ENCODE measurements around the gene MXD3.
"Not testable (repeated sequence)": the region's sequence is repeated elsewhere in the genome, so short reads cannot be mapped to it uniquely, and the experiment has no call there.

Gene MXD3

DNA sequence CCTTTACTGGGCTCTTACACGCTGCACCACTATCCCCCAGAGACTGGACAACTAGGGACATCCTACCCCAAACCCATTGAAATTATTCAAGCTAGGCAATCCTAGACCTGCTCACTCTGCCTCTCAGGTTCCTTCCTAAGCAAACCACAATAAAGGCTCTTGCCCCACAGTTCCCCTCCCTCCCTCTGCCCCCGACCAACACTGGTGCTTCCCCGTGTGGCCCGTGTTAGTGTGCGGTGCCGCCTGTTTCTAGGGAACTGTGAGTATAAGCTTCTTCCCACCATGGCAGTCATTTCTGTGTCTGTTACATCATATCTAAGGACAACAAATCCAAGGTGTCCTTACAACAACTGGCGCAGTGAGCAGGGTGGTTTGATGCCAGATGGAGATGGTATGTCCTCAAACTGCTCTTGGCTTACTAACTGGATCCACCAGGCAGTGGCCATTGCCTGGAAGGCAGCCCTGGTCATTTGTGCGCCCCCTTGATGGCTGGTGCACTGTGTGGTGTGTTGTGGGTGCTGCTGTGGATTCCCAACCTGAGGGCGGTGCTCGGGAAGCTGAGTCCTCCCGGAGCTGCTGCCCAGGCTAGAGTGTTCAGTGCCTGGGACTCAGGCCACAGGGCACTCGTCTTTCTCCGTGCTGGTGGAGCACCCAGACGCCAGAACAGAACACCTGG, 8.4 kb upstream of the MXD3 start:
- no peak for DNase-seq

DNA sequence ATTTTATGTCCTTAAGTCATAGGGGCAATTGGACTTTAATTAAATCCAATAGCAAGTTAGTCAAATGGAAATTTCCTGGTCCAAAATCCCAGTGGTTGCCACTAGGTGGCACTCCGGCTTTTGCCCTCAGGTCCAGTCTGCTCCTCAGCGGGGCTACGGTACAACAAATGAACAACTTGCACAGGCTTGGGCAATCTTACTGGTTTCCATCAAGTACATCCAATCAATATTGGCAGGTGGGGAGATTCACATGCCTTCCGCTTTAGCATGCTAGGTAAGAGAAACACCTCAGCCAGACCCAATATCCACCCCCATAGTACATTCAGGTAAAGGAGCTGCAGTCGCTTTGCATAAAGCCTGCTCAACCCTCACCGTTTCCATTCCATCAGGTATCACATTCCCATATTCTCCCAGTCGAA, 6.3 kb upstream of the MXD3 start:
- DNase-seq = peak; percentile 82

DNA sequence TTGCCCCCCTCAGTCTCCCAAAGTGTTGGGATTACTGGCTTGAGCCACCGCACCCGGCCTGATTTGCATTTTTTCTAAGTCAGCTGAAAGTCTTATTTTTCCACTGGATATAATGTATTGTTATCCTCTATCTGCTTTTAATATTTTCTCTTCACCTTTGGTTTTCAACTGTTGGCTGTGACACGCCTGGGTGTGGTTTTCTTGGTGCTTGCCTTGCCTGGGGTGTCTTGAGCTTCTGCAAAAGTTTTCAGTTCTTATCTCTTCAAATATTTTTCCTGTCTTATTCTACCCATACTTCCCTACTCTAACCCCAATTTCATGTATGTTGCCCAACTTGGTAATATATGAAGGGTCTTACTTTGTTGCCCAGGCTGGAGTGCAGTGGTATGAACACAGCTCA, 4.3 kb upstream of the MXD3 start:
- DNase-seq = no peak

DNA sequence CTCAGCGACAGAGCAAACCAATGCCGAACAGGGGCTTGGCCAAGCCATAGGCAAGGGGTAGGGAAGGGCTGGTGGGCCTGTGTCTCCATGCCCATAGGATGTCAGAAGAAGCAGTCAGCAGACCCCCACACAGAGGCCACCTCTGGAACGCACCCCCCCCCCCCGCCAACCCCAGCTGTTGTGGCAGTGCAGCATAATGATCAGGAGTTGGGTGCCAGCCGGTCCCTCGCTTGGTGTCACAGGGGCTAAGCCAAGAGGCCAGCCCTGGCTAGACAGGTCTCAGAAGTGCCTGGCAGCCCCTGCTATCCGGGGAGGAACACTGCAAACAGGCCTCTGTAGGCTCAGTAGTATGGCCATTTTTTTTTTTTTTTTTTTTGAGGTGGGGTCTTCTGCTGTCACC, 3.7 kb upstream of the MXD3 start:
- no peak for DNase-seq

DNA sequence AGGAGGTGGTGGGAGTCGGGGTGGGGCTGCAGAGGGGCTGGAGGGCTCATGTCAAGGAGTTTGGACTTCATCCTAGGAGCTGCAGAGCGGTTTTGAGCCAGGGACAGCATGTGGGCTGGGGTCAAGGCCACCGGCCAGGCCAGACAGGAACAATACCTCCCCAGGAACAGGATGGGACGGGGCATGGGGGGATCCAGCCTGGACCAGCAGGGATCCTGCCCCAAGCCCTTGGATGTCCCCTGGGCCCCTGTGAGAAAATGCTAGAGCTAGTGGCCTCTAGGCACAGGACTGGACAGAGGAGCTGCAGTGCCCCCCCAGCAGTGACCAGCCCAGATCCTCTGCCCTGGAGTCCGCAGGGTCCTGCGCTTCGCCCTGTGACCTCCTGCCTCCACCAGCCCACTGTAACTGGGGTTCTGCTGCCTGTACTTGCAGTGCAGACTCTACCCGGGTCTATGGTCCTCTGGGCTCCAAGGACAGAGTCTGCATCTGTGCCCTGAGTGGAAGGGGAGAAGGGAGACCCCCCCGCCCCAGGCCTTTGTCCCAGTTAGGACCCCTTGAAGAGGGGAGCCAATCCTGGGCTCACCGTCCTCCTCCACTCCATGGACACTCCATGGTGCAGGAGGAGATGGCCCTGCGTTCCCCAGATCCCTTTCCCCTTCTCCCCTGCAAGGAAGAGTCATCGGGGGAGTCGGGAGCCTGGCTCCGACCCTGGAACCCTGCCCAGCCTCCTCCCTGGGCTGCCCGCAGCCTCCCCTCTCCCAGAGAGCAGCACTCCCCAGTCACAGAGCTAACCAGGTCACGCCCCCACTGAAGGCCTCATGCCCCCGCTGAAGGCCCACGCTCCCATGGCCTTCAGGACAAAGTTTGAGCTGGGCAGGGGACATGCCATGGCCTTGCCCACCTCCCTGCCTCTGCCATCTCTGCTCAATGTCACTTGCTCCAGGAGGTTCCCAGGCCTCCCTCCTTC, 3.0 kb upstream of the MXD3 start:
- no peak for DNase-seq

- DNase-seq = no peak
Observed at GRCh38 chr5:177313561-177314259, 2.0 kb upstream of the MXD3 start.

DNA sequence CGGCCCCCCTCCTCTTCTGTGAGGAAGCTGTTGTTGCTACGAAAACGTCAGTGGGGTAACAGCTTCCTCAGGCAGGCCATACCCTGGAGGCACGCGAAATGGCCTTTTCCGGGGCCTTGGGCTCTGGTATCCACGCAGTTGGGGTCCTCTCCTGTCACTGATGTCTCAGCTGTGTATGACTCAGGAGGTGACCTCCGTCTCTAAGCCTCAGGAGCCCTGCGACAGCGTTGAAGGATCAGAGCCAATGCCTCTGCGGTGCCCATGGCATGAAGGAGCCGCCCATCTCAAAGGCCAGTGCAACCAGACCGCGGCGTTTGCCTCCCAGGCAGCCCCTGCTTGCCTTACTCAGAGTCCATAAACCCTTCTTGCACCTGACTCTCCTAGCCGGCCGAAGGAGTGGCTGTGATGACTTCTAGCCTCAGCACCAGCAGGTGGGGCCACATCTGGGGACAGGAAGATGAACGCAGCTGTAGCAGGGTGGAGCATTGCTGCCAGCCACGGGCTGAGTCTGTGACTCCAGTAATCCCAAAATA, 1.0 kb upstream of the MXD3 start:
- peak; percentile 78 for DNase-seq

GRCh38 chr5:177311392-177311722, 341 bp downstream of the MXD3 start:
- DNase-seq = no peak

DNA sequence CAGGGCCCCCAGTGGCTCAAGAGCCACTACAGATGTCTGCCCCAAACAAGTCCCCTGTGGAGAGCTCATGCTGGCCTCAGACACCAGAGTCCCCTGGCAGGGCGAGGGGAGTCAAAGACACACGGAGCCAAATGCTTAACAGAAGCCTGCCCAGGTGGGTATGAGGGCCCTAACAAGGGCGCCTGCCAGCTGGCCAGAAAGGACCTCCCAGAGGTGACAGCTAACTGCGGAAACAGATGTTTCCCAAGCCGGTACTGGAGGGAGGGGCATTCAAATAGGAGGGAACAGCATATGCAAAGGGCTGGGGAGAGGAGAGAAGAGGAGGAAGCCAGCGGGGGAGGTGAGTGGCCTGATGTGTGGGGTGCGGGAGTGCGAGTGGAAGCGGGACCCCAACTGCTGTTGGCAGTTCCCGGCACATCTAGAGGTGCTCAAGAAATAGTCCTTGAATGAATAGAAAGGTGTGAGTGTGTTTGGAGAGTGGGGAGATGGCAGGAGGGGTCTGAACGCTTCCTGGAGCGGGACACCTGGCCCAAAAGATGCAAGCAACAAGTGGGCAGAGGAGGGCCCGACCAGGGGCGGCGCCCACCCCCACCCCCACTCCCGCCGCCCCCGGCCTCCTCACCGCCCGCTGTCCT, 824 bp downstream of the MXD3 start:
- DNase-seq = peak; percentile 65

DNA sequence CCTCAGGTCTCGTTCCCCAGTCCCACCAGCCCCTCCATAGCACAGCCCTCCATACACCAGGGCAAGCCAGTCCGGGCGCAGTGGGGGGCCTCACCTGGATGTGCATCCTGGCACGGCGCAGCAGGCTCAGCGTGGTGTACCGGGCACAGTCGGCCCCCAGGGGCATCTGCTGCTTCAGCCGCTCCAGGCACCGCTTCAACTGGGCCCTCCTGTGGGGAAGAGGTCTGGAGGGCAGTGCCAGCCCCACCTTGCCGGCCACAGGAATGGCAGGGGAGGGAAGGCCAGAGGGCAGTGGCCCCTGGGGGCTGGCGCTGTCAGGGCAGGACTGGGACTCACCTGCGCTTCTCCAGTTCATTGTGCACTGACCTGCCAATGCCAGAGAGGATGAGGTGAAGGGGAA, 1.4 kb downstream of the MXD3 start:
- no peak for DNase-seq

DNA sequence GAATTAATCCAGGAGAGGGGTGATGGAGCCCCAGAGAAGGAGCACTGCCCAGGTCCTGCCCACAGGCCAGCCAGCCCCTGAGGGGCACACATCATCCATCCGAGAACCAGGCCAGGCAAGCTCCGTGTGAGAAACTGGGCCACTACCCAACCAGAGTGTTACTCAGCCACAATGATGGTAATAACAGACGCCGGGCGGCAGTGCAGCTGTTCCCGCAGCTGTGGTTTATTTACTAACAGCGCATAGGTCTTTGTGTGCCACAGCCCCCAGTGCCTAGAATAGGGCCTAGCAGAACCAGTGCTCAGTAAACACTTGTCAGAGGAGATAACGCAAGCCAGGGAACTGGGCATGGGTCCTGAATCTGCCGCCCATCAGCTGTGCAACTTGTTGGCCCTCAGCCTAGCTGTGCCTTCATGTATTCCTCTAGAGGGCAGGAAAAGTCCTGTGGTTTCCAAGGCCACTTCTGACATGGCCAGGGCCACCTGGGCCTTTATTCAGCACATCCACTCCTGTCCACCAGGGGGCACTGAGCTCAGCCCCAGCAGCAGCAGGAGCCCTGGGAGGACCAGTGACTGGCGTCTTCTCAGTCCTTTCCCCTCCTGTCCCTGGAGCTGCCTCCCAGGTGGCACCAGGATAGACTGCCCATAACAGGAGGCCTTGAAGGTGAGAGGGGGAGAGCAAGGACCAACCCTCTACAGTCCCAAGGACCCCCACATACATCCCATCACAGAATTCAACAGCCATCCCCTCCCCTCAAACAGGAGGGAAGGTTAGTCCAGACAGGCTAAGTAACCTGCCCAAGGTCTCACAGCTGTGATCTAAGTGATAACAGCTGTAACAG, 2.1 kb downstream of the MXD3 start:
- peak; percentile 83 for DNase-seq

DNA sequence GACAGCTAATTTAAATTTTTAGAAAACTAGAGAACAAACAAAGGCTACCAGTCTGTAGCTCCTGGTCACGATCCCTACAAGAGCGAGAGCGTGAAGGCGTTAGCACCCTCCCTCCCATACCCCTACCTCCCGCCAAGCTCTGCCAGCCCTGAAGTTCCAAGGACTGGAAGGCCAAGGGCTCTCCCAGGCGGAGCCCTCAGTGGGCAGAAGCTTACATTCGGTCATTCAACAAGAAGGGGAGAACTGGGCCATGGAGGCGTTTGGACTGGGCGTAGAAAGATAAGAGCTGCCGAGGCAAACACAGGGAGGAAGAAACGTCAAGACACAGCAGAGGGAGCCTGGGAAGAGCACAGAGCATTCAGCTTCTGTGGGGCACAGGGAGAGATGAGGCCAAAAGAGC, 3.0 kb downstream of the MXD3 start:
- DNase-seq = no peak

- no peak for DNase-seq
Observed at GRCh38 chr5:177307544-177308363, 3.9 kb downstream of the MXD3 start.

DNA sequence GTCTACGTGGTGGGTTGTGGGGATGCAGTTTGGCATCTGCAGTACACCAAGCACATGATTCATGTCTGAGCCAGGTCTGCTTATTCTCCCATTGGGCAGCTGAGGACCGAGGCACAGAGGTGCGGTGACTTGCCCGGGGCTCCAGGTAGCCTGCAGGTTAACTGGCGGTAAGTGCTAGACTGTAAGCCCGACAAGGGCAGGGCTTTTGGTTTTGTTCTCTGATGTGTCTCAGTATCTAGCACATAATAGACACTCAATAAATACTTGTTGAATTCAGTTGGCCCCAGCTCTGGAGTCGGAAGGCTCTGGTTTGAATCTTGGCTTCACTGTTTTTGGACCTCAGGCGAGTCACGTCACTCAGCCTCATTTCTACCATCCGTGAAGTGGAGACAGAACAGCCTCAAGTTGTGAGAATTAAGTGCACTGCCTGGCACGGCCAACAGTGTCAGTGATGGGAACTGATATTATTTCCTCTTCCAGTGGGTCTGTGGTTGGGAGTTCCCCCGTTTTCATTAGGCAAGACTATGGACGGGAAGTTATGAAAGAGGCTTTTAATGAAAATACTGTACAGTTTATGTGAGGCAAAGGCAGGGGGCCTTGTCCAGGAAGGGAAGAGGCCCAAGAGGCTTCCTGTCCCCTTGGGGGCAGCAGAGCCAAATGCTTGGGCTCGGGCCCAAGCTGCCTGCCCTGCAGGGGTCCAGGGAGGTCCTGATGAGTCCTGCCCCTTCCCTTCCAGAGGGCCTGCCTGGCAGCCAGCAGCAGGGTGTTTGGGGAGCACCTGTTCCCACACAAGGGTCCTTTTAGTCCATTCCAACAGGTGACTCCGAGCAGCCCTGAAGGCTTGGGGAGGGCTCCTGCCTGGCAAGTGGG, 4.8 kb downstream of the MXD3 start:
- peak; percentile 52 for DNase-seq

- not testable (repeated sequence) for DNase-seq
Observed at GRCh38 chr5:177306103-177306640, 5.5 kb downstream of the MXD3 start.

- DNase-seq = peak; percentile 47
Observed at GRCh38 chr5:177304392-177305119, 7.1 kb downstream of the MXD3 start.

GRCh38 chr5:177303925-177304391, 7.7 kb downstream of the MXD3 start:
- DNase-seq = no peak

DNA sequence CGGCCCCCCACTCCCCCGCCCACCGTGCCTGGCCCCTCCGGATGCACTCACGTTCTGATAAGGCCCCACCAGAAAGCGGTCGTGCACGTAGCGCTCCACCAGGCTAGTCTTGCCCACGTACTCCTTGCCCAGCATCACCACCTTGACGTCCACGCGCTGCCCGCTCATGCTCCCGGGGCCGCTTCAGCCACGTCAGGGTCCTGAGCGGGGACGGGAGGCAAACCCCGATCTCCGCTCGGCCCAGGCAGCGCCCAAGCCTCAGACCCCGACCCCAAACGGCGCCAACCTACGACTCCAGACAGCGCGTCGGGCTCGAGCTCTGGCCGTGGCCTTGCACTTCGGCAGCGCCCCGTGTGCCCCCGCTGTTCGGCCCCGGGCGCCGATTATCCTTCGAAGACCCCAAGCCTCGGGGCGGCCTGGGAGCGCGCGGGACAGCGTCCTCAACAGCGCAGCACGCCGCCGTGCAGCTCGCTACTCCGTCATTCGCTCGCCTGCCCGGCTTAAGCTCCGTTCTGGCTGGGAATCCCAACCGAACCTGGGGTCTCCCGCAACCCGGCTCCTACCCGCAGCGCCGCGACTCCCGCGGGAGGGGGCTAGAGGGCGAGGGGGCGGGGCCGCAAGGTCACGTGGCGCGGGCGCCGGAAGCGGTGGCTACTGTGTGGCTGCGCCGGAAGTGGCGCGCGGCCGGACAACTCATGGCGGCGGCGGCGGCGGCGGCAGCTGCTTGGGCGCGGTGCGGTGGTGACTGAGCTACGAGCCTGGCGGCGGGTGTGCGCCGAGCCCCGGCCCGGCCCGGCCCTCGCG, 8.4 kb downstream of the MXD3 start, which contains the start of the genes PRELID1 and RAB24:
Gene PRELID1 (plus strand): TSS at position 679 of the 804 bp plus-strand sequence. CDS start 187 bp downstream, outside the sequence.
Gene RAB24 (minus strand): TSS at position 599 of the 804 bp plus-strand sequence. CDS start 431 bp downstream, at position 168.
- DNase-seq = peak; percentile 92

Measured in activated CD4-positive, alpha-beta T cell treated with anti-CD3 and anti-CD28 coated beads, Interleukin-10, Interleukin-2, amounts not matched to agents 100 ng/mL and 50 ng/mL, durations not matched to agents 16 hours and 8 hours (primary cell).